DND-41 (cell line): Measurements from ENCODE around the gene CASKIN2.

Source experiments
- ATAC-seq: fragments of 200-7000 bp; cut with Tn5 transposase; 3 replicates; pipeline ENCODE4 v1.9.1; 2021; ENCODE audit warnings: low read depth; ENCODE audit not compliant: insufficient read depth
- DNase-seq: peaks from one replicate; pipeline ENCODE4 v3.0.0-alpha.2; 2020
- H2AFZ ChIP-seq: 2 replicates; pipeline ENCODE4 v1.6.0; 2012; ENCODE audit warnings: low read depth, low read length
- H3K27ac ChIP-seq: 2 replicates; pipeline ENCODE4 v1.5.1; 2012; ENCODE audit warnings: low read length, inconsistent platforms
- H3K27me3 ChIP-seq: fragments of 200-600 bp; sonication (generic); 2 replicates; pipeline ENCODE4 v1.6.0; 2012; ENCODE audit warnings: low read length, mild to moderate bottlenecking, inconsistent platforms; ENCODE audit not compliant: insufficient read depth, poor library complexity
- H3K36me3 ChIP-seq: 2 replicates; pipeline ENCODE4 v1.5.1; 2012; ENCODE audit warnings: low read length, inconsistent platforms; ENCODE audit not compliant: insufficient read depth
- H3K4me1 ChIP-seq: 2 replicates; pipeline ENCODE4 v1.5.1; 2012; ENCODE audit warnings: mild to moderate bottlenecking, low read length; ENCODE audit not compliant: insufficient read depth
- H3K4me2 ChIP-seq: 2 replicates; pipeline ENCODE4 v1.6.0; 2012; ENCODE audit warnings: mild to moderate bottlenecking, moderate library complexity, low read length, inconsistent platforms; ENCODE audit not compliant: insufficient read depth
- H3K4me3 ChIP-seq, 2 experiments: fragments of 200-600 bp in 1 of 2; shearing (Covaris generic) in 1 of 2; 2 replicates each; pipeline ENCODE4 v1.5.1; 2012 to 2016; ENCODE audit warnings: inconsistent platforms in 2 of 2, low read length in 2 of 2, mild to moderate bottlenecking in 2 of 2, low read depth in 1 of 2, moderate library complexity in 1 of 2
- H3K79me2 ChIP-seq: 2 replicates; pipeline ENCODE4 v1.6.0; 2012; ENCODE audit warnings: low read length, inconsistent platforms; ENCODE audit not compliant: insufficient read depth
- H3K9ac ChIP-seq: 2 replicates; pipeline ENCODE4 v1.6.0; 2012; ENCODE audit warnings: low read depth, mild to moderate bottlenecking, inconsistent platforms, low read length, moderate library complexity
- H3K9me3 ChIP-seq: 2 replicates; pipeline ENCODE4 v1.5.1; 2012; ENCODE audit warnings: low read length, moderate library complexity, mild to moderate bottlenecking, inconsistent platforms; ENCODE audit not compliant: insufficient read depth, severe bottlenecking
- H4K20me1 ChIP-seq: 2 replicates; pipeline ENCODE4 v1.6.0; 2012; ENCODE audit warnings: low read length; ENCODE audit not compliant: insufficient read depth
- EZH2 ChIP-seq: IDR thresholded peaks from 3 replicates; pipeline ENCODE4 v1.6.1; 2012; ENCODE audit warnings: borderline replicate concordance, low read depth, mild to moderate bottlenecking, moderate library complexity, low read length, inconsistent platforms; ENCODE audit not compliant: severe bottlenecking
- TF ChIP-seq, protein P1 (sequence below): IDR thresholded peaks from 2 replicates; pipeline ENCODE4 v1.5.1; 2012; ENCODE audit warnings: borderline replicate concordance, low read length, moderate library complexity, mild to moderate bottlenecking; ENCODE audit not compliant: poor library complexity, severe bottlenecking; ENCODE audit errors: extremely low read depth

CASKIN2 gene

GRCh38 chr17:75487351-75488070 lies 27.8 kb downstream of the CASKIN2 start:
- peak overlapping the region; percentile 79 for H3K27ac ChIP-seq
- peaks cover 49% of the 10 kb centered on the region for H3K36me3 ChIP-seq
- peaks cover 25% of the 10 kb centered on the region for H3K4me1 ChIP-seq
- H4K20me1 ChIP-seq: peaks cover 6% of the 10 kb centered on the region; the same call in 1 of the 2 replicates
- H3K79me2 ChIP-seq: peaks cover 22% of the 10 kb centered on the region
- peak; percentile 86 for DNase-seq
- no peaks in the 10 kb centered on the region for H3K27me3 ChIP-seq
- no peaks in the 10 kb centered on the region for H3K9me3 ChIP-seq
- no peak for TF ChIP-seq EZH2
- TF ChIP-seq, protein P1, sequence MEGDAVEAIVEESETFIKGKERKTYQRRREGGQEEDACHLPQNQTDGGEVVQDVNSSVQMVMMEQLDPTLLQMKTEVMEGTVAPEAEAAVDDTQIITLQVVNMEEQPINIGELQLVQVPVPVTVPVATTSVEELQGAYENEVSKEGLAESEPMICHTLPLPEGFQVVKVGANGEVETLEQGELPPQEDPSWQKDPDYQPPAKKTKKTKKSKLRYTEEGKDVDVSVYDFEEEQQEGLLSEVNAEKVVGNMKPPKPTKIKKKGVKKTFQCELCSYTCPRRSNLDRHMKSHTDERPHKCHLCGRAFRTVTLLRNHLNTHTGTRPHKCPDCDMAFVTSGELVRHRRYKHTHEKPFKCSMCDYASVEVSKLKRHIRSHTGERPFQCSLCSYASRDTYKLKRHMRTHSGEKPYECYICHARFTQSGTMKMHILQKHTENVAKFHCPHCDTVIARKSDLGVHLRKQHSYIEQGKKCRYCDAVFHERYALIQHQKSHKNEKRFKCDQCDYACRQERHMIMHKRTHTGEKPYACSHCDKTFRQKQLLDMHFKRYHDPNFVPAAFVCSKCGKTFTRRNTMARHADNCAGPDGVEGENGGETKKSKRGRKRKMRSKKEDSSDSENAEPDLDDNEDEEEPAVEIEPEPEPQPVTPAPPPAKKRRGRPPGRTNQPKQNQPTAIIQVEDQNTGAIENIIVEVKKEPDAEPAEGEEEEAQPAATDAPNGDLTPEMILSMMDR: peak; percentile 5
- peak overlapping the region; percentile 62 for H2AFZ ChIP-seq
- peak overlapping the region; percentile 34 for H3K9ac ChIP-seq
- H3K4me2 ChIP-seq: peak overlapping the region; percentile 49
- ATAC-seq: peak; percentile 98
- H3K4me3 ChIP-seq: peak overlapping the region in 1 of 2 experiments; percentile 42; a peak in 2 of 4 replicates

DNA sequence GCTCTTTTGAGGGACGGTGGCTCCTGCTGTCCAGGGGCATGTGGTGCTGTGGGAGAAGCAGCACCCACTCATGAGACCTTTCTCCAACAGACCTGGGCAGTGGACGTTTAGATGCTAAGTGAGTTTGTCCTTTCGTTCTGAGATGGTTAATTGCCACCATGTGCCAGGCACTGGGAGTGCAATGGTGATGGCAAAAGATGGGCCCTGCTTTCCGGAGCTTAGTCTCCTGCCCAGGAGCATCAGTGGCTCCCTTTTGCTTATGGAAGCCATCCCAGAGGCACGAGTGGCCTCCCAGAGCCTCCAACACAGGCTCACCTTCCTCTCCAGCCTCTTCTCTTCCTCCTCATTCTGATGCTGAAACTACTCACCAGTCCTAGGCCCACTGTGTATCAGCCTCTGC lies 28.4 kb downstream of the CASKIN2 start:
- Histone ChIP-seq H3K9ac (peak overlapping the region; percentile 34), H3K79me2 (peaks cover 22% of the 10 kb centered on the region), H3K27me3 (no peaks in the 10 kb centered on the region), H3K27ac (peak overlapping the region; percentile 79), H3K4me2 (peak overlapping the region; percentile 49), H4K20me1 (peaks cover 7% of the 10 kb centered on the region; the same call in 1 of the 2 replicates), H3K4me3 (peak overlapping the region in 1 of 2 experiments; percentile 42; a peak in 1 of 4 replicates), H3K36me3 (peaks cover 43% of the 10 kb centered on the region), H3K4me1 (peaks cover 25% of the 10 kb centered on the region), H2AFZ (0 out of 2 replicates have a peak overlapping the region, but pooled peaks have one; percentile 62), H3K9me3 (no peaks in the 10 kb centered on the region)
- DNase-seq: no peak
- TF ChIP-seq EZH2: no peak
- TF ChIP-seq, protein P1: no peak
- ATAC-seq: no peak

DNA sequence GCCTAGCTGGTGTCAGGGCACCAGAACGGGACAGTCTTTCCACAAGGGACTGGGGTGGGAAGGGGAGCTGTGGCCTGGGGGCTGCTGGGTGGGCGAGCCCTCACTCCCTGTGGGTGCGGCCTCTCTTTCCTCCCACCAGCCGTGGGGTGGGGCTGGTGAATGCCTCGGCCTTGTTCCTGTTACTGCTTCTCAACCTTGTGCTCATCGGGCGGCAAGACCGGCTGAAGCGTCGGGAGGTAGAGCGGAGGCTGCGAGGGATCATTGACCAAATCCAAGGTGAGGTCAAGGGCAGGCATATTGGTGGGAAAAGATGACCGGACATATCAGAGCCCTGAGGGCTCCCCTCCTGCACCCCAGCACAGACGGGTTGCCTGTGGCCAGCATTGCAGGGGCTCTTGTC lies 29.2 kb downstream of the CASKIN2 start:
- no peak overlapping the region for H3K27ac ChIP-seq
- no peak overlapping the region for H2AFZ ChIP-seq
- peaks cover 25% of the 10 kb centered on the region for H3K4me1 ChIP-seq
- H3K9me3 ChIP-seq: no peaks in the 10 kb centered on the region
- no peak overlapping the region for H3K4me2 ChIP-seq
- peaks cover 28% of the 10 kb centered on the region for H3K79me2 ChIP-seq
- peaks cover 35% of the 10 kb centered on the region for H3K36me3 ChIP-seq
- H4K20me1 ChIP-seq: peaks cover 13% of the 10 kb centered on the region; the same call in 1 of the 2 replicates
- no peaks in the 10 kb centered on the region for H3K27me3 ChIP-seq
- ATAC-seq: no peak
- no peak overlapping the region for H3K9ac ChIP-seq
- no peak for TF ChIP-seq EZH2
- TF ChIP-seq, protein P1: no peak
- no peak overlapping the region for H3K4me3 ChIP-seq
- no peak for DNase-seq
